Measurements from ENCODE around the gene METTL25B. TPM values are rescaled to one million over a fixed set of nuclear protein-coding genes. Genes with fewer than 3 reads are reported as not detected.

Gene METTL25B
- total and polyA plus RNA-seq, 2 of the 4 experiments (the other 2 are of a cell fraction) = 2.3 to 10.1 TPM

DNA sequence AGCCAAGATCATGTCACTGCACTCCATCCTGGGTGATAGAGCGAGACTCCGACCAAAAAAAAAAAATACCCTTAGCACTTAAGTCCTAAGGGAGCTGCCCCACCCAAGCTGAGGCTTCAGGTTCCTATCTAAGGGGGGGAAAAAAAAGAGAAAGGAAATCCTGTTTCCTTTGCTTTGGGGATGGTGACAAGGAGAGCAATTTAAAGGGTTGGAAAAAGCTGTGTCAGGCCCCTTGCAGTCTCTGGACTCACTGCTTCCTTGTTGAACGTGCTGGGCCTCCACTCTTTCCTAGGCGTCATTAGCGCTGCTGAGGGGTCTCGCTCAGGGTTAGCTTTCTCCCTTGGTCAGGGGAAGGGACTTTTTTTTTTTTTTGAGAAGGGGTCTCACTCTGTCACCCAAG is 57.2 kb downstream of the METTL25B start:
- H3K4ac ChIP-seq (ENCODE audit: low read depth, low read length) = no peak overlapping the region
- no peak overlapping the region for H4K91ac ChIP-seq (ENCODE audit: insufficient read depth, low read depth, low read length)
- H2BK20ac ChIP-seq (ENCODE audit: low read depth, low read length) = no peak overlapping the region
- H3K27me3 ChIP-seq (ENCODE audit: control insufficient read depth, insufficient read depth, low read length) = no peaks in the 10 kb centered on the region
- no peak overlapping the region for H2BK120ac ChIP-seq (ENCODE audit: low read depth, low read length)
- POLR2A ChIA-PET (ENCODE audit: unreplicated experiment) = no interaction called here
- no peak overlapping the region for H3K4me2 ChIP-seq (ENCODE audit: low read depth, low read length)
- no peak overlapping the region for H3K4me3 ChIP-seq (ENCODE audit: insufficient read depth, low read depth, low read length)
- H3K4me1 ChIP-seq (ENCODE audit: control insufficient read depth, insufficient read depth, low read length) = peaks cover 3% of the 10 kb centered on the region
- peaks cover 42% of the 10 kb centered on the region for H4K20me1 ChIP-seq (ENCODE audit: insufficient read depth, low read length)
- CTCF ChIA-PET = no interaction called here
- no peak overlapping the region for H2AK5ac ChIP-seq (ENCODE audit: low read depth, low read length)
- H3K56ac ChIP-seq (ENCODE audit: extremely low read depth, insufficient read depth, low read length) = no peak overlapping the region
- WGBS, 2 experiments (ENCODE audit: extremely low coverage in 2 of 2, insufficient read length in 1 of 2) = no CpG with 5 or more reads among the region's 6 CpGs
- H3K14ac ChIP-seq (replicated peaks; ENCODE audit: low read depth, low read length) = no peak overlapping the region
- peaks cover 26% of the 10 kb centered on the region for H3K36me3 ChIP-seq (ENCODE audit: control insufficient read depth, insufficient read depth, low read length)
- dilution Hi-C loops (cut with HindIII; ENCODE audit: low sequenced_read_pairs, unreplicated experiment) = no loop called here
- H4K8ac ChIP-seq (ENCODE audit: low read depth in 2 of 2, low read length in 2 of 2) = no peak overlapping the region
- no peak overlapping the region for H3K27ac ChIP-seq (ENCODE audit: insufficient read depth, low read length)
- no peak overlapping the region for H2AK9ac ChIP-seq (replicated peaks; ENCODE audit: low read depth, low read length, poor library complexity)
- intact Hi-C loops (cut with micrococcal nuclease) = no loop called here
- H2BK15ac ChIP-seq (ENCODE audit: low read depth, low read length) = no peak overlapping the region
- no peak overlapping the region for H3K9ac ChIP-seq (ENCODE audit: low read depth, low read length)
- H3K79me1 ChIP-seq (ENCODE audit: low read depth in 1 of 2, low read length in 2 of 2) = peaks cover 39 to 66% of the 10 kb centered on the region in 2 experiments
- TF ChIP-seq SMC3 (IDR thresholded peaks at IDR 0.05; ENCODE audit: low read depth, low read length) = no peak
- no peak for TF ChIP-seq MAFK (IDR thresholded peaks at IDR 0.05; ENCODE audit: low read depth, low read length)
- no peak for TF ChIP-seq RFX5 (IDR thresholded peaks at IDR 0.05; ENCODE audit: low read depth, low read length)
- TF ChIP-seq POLR2A (IDR thresholded peaks at IDR 0.05; ENCODE audit: low read depth, low read length) = no peak
- TF ChIP-seq MXI1 (IDR thresholded peaks at IDR 0.05; ENCODE audit: borderline replicate concordance, low read depth, low read length) = no peak
- no peak for TF ChIP-seq NFE2L2 (IDR thresholded peaks at IDR 0.05; ENCODE audit: low read depth, low read length)
- TF ChIP-seq BHLHE40 (IDR thresholded peaks at IDR 0.05; ENCODE audit: low read depth, low read length) = no peak
- TF ChIP-seq RAD21 (IDR thresholded peaks at IDR 0.05; ENCODE audit: low read length) = no peak
- TF ChIP-seq RCOR1 (IDR thresholded peaks at IDR 0.05; ENCODE audit: insufficient replicate concordance, low read length) = no peak
- no peak for TF ChIP-seq CTCF (conservative IDR thresholded peaks at IDR 0.05; ENCODE audit: low read depth, low read length)
- no peak for TF ChIP-seq CHD1 (IDR thresholded peaks at IDR 0.05; ENCODE audit: low read depth, low read length)
- no peak for TF ChIP-seq MAZ (IDR thresholded peaks at IDR 0.05; ENCODE audit: borderline replicate concordance, low read depth, low read length)
- TF ChIP-seq, protein P1, sequence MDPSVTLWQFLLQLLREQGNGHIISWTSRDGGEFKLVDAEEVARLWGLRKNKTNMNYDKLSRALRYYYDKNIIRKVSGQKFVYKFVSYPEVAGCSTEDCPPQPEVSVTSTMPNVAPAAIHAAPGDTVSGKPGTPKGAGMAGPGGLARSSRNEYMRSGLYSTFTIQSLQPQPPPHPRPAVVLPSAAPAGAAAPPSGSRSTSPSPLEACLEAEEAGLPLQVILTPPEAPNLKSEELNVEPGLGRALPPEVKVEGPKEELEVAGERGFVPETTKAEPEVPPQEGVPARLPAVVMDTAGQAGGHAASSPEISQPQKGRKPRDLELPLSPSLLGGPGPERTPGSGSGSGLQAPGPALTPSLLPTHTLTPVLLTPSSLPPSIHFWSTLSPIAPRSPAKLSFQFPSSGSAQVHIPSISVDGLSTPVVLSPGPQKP (IDR thresholded peaks at IDR 0.05; ENCODE audit: borderline replicate concordance, low read depth, low read length) = no peak
- no TSS peak for BruUV-seq (replicated peaks)
- H3K23ac ChIP-seq (ENCODE audit: low read depth, low read length) = no peak overlapping the region
- no peak overlapping the region for H4K5ac ChIP-seq (ENCODE audit: low read depth, low read length)
- H2AFZ ChIP-seq (replicated peaks; ENCODE audit: low read length, poor library complexity) = no peak overlapping the region
- no peaks in the 10 kb centered on the region for H3K9me3 ChIP-seq (ENCODE audit: control insufficient read depth, insufficient read depth, low read length)
- ATAC-seq (ENCODE audit: low read depth) = no peak
- no peak for DNase-seq
- no peak overlapping the region for H3K18ac ChIP-seq (ENCODE audit: low read depth, low read length)
- no peak overlapping the region for H2BK5ac ChIP-seq (ENCODE audit: low read depth, low read length, poor library complexity, severe bottlenecking)
- H3K9me1 ChIP-seq (ENCODE audit: insufficient read depth, low read length) = peaks cover 6% of the 10 kb centered on the region
- in situ Hi-C loops (cut with MboI; ENCODE audit: low sequenced_read_pairs) = no loop called here

Data from IMR-90 (cell line).